Astrocyte (in vitro differentiated cells and primary cell): ENCODE measurements around the gene FECH. TPM values are rescaled to one million over a fixed set of nuclear protein-coding genes. Genes with fewer than 3 reads are reported as not detected.

Experiments used
- DNase-seq: peaks from one replicate; pipeline ENCODE4 v3.0.0-alpha.2; 2010; ENCODE audit warnings: low read depth
- FAIRE-seq: peaks from 2 replicates; lab custom pipeline; 2011; peaks lifted over from hg19 to GRCh38; lab: Jason Lieb, UNC
- H2AFZ ChIP-seq: 2 replicates; pipeline ENCODE4 v1.6.0; 2012; ENCODE audit warnings: low read depth, low read length, inconsistent platforms
- H3K27ac ChIP-seq: 2 replicates; pipeline ENCODE4 v1.5.1; 2011; ENCODE audit warnings: low read depth, low read length, inconsistent platforms
- H3K27me3 ChIP-seq: 2 replicates; pipeline ENCODE4 v1.6.0; 2011; ENCODE audit warnings: low read length, inconsistent platforms; ENCODE audit not compliant: insufficient read depth
- H3K36me3 ChIP-seq: 2 replicates; pipeline ENCODE4 v1.5.1; 2011; ENCODE audit warnings: low read length, inconsistent platforms; ENCODE audit not compliant: insufficient read depth
- H3K4me1 ChIP-seq: 2 replicates; pipeline ENCODE4 v1.5.1; 2011; ENCODE audit warnings: low read length, inconsistent platforms; ENCODE audit not compliant: insufficient read depth
- H3K4me2 ChIP-seq: 2 replicates; pipeline ENCODE4 v1.6.0; 2012; ENCODE audit warnings: low read length, inconsistent platforms
- H3K4me3 ChIP-seq: 2 replicates; pipeline ENCODE4 v1.5.1; 2011; ENCODE audit warnings: low read depth, mild to moderate bottlenecking, low read length, inconsistent platforms; ENCODE audit not compliant: insufficient read depth
- H3K79me2 ChIP-seq: 2 replicates; pipeline ENCODE4 v1.6.0; 2012; ENCODE audit warnings: mild to moderate bottlenecking, low read length, inconsistent platforms; ENCODE audit not compliant: insufficient read depth
- H3K9ac ChIP-seq: 2 replicates; pipeline ENCODE4 v1.6.0; 2012; ENCODE audit warnings: mild to moderate bottlenecking, low read length, inconsistent platforms
- H3K9me3 ChIP-seq: 2 replicates; pipeline ENCODE4 v1.5.1; 2012; ENCODE audit warnings: low read depth, mild to moderate bottlenecking, low read length, inconsistent platforms; ENCODE audit not compliant: insufficient read depth
- H4K20me1 ChIP-seq: 2 replicates; pipeline ENCODE4 v1.6.0; 2012; ENCODE audit warnings: low read length, inconsistent platforms; ENCODE audit not compliant: insufficient read depth
- H3K27ac Mint-ChIP-seq: one replicate; pipeline ENCODE4 v1.8.0; 2021; ENCODE audit warnings: mild to moderate bottlenecking, mixed read lengths; ENCODE audit not compliant: unreplicated experiment
- H3K27me3 Mint-ChIP-seq: one replicate; pipeline ENCODE4 v1.8.0; 2021; ENCODE audit warnings: low read depth, mixed read lengths; ENCODE audit not compliant: unreplicated experiment
- H3K36me3 Mint-ChIP-seq: one replicate; pipeline ENCODE4 v1.8.0; 2021; ENCODE audit warnings: low read depth, mixed read lengths; ENCODE audit not compliant: unreplicated experiment
- H3K4me1 Mint-ChIP-seq: one replicate; pipeline ENCODE4 v1.8.0; 2021; ENCODE audit warnings: low read depth, mixed read lengths; ENCODE audit not compliant: unreplicated experiment
- H3K4me3 Mint-ChIP-seq: one replicate; pipeline ENCODE4 v1.8.0; 2021; ENCODE audit warnings: mild to moderate bottlenecking, moderate library complexity, mixed read lengths; ENCODE audit not compliant: unreplicated experiment
- H3K9me3 Mint-ChIP-seq: one replicate; pipeline ENCODE4 v1.8.0; 2021; ENCODE audit warnings: mild to moderate bottlenecking, mixed read lengths; ENCODE audit not compliant: unreplicated experiment
- EZH2 ChIP-seq: IDR thresholded peaks from 2 replicates; pipeline ENCODE4 v1.6.1; 2012; ENCODE audit warnings: mild to moderate bottlenecking, low read length, inconsistent platforms; ENCODE audit not compliant: insufficient read depth
- total RNA-seq: library from RNA; stranded (reverse); gene quantifications from 2 replicates; pipeline ENCODE4 v1.2.1, GENCODE V29; 2021
- TF ChIP-seq, protein P1 (sequence below): IDR thresholded peaks from 2 replicates; pipeline ENCODE4 v1.5.1; 2011; ENCODE audit warnings: low read depth, mild to moderate bottlenecking, inconsistent platforms, low read length, moderate library complexity; ENCODE audit not compliant: insufficient read depth

Gene FECH
- total RNA-seq, 1 donor from 2014 or later = 25.1 TPM

- Histone ChIP-seq H3K27me3 (no peaks in the 10 kb centered on the region), H3K4me2 (peak overlapping the region; percentile 89), H4K20me1 (no peaks in the 10 kb centered on the region), H3K9me3 (no peaks in the 10 kb centered on the region), H3K27ac (peak overlapping the region; percentile 81), H3K9ac (peak overlapping the region; percentile 90), H2AFZ (peak overlapping the region; percentile 92), H3K4me1 (peaks cover 12% of the 10 kb centered on the region), H3K79me2 (no peaks in the 10 kb centered on the region), H3K36me3 (no peaks in the 10 kb centered on the region), H3K4me3 (peak overlapping the region; percentile 73)
- DNase-seq = peak; percentile 90
- Mint-ChIP-seq H3K4me1 (peaks cover 16% of the 10 kb centered on the region), H3K27me3 (no peaks in the 10 kb centered on the region), H3K36me3 (peaks cover 4% of the 10 kb centered on the region), H3K27ac (peak overlapping the region; percentile 94), H3K9me3 (no peaks in the 10 kb centered on the region), H3K4me3 (peak overlapping the region; percentile 92)
- peak; percentile 45 for FAIRE-seq
- no peak for TF ChIP-seq EZH2
- TF ChIP-seq, protein P1, sequence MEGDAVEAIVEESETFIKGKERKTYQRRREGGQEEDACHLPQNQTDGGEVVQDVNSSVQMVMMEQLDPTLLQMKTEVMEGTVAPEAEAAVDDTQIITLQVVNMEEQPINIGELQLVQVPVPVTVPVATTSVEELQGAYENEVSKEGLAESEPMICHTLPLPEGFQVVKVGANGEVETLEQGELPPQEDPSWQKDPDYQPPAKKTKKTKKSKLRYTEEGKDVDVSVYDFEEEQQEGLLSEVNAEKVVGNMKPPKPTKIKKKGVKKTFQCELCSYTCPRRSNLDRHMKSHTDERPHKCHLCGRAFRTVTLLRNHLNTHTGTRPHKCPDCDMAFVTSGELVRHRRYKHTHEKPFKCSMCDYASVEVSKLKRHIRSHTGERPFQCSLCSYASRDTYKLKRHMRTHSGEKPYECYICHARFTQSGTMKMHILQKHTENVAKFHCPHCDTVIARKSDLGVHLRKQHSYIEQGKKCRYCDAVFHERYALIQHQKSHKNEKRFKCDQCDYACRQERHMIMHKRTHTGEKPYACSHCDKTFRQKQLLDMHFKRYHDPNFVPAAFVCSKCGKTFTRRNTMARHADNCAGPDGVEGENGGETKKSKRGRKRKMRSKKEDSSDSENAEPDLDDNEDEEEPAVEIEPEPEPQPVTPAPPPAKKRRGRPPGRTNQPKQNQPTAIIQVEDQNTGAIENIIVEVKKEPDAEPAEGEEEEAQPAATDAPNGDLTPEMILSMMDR = peak; percentile 53
Observed at GRCh38 chr18:57630002-57630753, 43.7 kb upstream of the FECH start.

DNA sequence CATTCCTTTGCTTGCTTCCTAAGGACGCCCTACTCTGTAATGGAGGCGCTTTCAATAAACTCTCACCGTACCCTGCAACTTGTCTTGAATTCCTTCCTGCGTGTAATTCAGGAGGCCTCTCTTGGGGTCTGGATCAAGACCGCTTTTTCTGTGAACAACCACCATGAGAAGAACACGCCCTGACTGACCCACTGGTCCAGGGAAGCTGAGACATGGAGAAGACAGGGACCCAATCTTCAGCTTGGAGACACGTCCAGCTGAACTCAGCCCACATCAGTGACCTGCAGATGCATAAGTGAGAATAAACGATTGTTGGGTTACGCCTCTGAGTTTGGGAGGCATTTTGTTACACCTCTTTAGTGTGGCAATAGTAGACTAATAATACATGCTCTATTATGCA is 42.9 kb upstream of the FECH start:
- Histone ChIP-seq H3K9me3 (no peaks in the 10 kb centered on the region), H3K36me3 (no peaks in the 10 kb centered on the region), H3K4me2 (peak overlapping the region; percentile 89), H3K27me3 (no peaks in the 10 kb centered on the region), H3K27ac (peak overlapping the region; percentile 81), H3K9ac (peak overlapping the region; percentile 90), H3K4me3 (no peak overlapping the region), H3K4me1 (peaks cover 15% of the 10 kb centered on the region), H2AFZ (peak overlapping the region; percentile 92), H3K79me2 (no peaks in the 10 kb centered on the region), H4K20me1 (no peaks in the 10 kb centered on the region)
- peaks cover 4% of the 10 kb centered on the region for H3K36me3 Mint-ChIP-seq
- no peak for TF ChIP-seq EZH2
- TF ChIP-seq, protein P1 = no peak
- H3K9me3 Mint-ChIP-seq = no peaks in the 10 kb centered on the region
- H3K27me3 Mint-ChIP-seq = no peaks in the 10 kb centered on the region
- no peak for FAIRE-seq
- peak overlapping the region; percentile 92 for H3K4me3 Mint-ChIP-seq
- peaks cover 16% of the 10 kb centered on the region for H3K4me1 Mint-ChIP-seq
- H3K27ac Mint-ChIP-seq = peak overlapping the region; percentile 94
- no peak for DNase-seq

DNA sequence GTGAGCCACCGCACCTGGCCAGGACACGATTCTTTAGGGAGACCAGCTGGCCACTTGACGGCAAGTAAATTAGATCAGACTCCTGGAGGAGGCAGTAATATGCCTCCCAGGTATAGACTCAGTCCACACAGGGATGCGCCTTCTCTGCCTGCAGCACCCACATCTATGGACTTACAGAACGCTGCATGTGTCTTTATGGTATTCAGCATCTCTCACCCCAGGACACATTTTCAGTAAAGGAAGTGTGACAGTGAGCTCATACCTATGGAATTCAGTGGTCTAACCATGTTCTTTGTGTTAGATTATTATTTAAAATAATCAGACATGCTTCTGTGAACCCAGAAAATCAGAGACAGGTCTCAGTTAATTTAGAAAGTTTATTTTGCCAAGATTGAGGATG is 41.0 kb upstream of the FECH start:
- no peaks in the 10 kb centered on the region for H3K36me3 ChIP-seq
- TF ChIP-seq, protein P1 = no peak
- TF ChIP-seq EZH2 = no peak
- H3K27ac Mint-ChIP-seq = peak overlapping the region; percentile 97
- H3K9me3 Mint-ChIP-seq = no peaks in the 10 kb centered on the region
- H3K36me3 Mint-ChIP-seq = peaks cover 4% of the 10 kb centered on the region
- peaks cover 15% of the 10 kb centered on the region for H3K4me1 ChIP-seq
- peak overlapping the region; percentile 52 for H3K9ac ChIP-seq
- no peak overlapping the region for H3K4me3 ChIP-seq
- no peaks in the 10 kb centered on the region for H3K27me3 Mint-ChIP-seq
- H3K4me2 ChIP-seq = peak overlapping the region; percentile 68
- FAIRE-seq = no peak
- no peak overlapping the region for H3K4me3 Mint-ChIP-seq
- no peaks in the 10 kb centered on the region for H3K79me2 ChIP-seq
- H3K9me3 ChIP-seq = no peaks in the 10 kb centered on the region
- peak overlapping the region; percentile 62 for H3K27ac ChIP-seq
- H3K4me1 Mint-ChIP-seq = peaks cover 16% of the 10 kb centered on the region
- no peaks in the 10 kb centered on the region for H3K27me3 ChIP-seq
- H2AFZ ChIP-seq = peak overlapping the region; percentile 48
- DNase-seq = peak; percentile 62
- no peaks in the 10 kb centered on the region for H4K20me1 ChIP-seq
